ENCODE data around the gene ARHGEF3.
A peak's percentile ranks its signal among the peaks of the same experiment; 100 is the strongest.

The ARHGEF3 gene

GRCh38 chr3:56783644-56784447 lies 17.9 kb downstream of the ARHGEF3 start:
- Histone ChIP-seq H3K27me3 (replicated peaks) (no peaks in the 10 kb centered on the region), H3K27ac (peak overlapping the region; percentile 46), H3K4me3 (ENCODE audit: low read depth, low read length) (no peak overlapping the region), H3K36me3 (replicated peaks) (no peaks in the 10 kb centered on the region)
- peak; percentile 61 for DNase-seq
- no peak for TF ChIP-seq CTCF (IDR thresholded peaks at IDR 0.05; ENCODE audit: low read depth, low read length, missing control alignments)
- in situ Hi-C loops (cut with HindIII; ENCODE audit: low pct_ligation_motif_present, low sequenced_read_pairs) = no loop called here

- H3K27me3 ChIP-seq (replicated peaks) = no peaks in the 10 kb centered on the region
- H3K36me3 ChIP-seq (replicated peaks) = no peaks in the 10 kb centered on the region
- no peak overlapping the region for H3K4me3 ChIP-seq (ENCODE audit: low read depth, low read length)
- DNase-seq = no peak
- TF ChIP-seq CTCF (IDR thresholded peaks at IDR 0.05; ENCODE audit: low read depth, low read length, missing control alignments) = no peak
- in situ Hi-C loops (cut with HindIII; ENCODE audit: low pct_ligation_motif_present, low sequenced_read_pairs) = no loop called here
- H3K27ac ChIP-seq = no peak overlapping the region
These were observed 18.8 kb downstream of the ARHGEF3 start for GRCh38 chr3:56782906-56783305.

- TF ChIP-seq CTCF (IDR thresholded peaks at IDR 0.05; ENCODE audit: low read depth, low read length, missing control alignments) = no peak
- no peak overlapping the region for H3K27ac ChIP-seq
- DNase-seq = no peak
- no peaks in the 10 kb centered on the region for H3K36me3 ChIP-seq (replicated peaks)
- in situ Hi-C loops (cut with HindIII; ENCODE audit: low pct_ligation_motif_present, low sequenced_read_pairs) = no loop called here
- H3K27me3 ChIP-seq (replicated peaks) = no peaks in the 10 kb centered on the region
- no peak overlapping the region for H3K4me3 ChIP-seq (ENCODE audit: low read depth, low read length)
These were observed 19.5 kb downstream of the ARHGEF3 start for GRCh38 chr3:56782215-56782614.

- DNase-seq = no peak
- no peak overlapping the region for H3K4me3 ChIP-seq (ENCODE audit: low read depth, low read length)
- H3K27ac ChIP-seq = no peak overlapping the region
- in situ Hi-C loops (cut with HindIII; ENCODE audit: low pct_ligation_motif_present, low sequenced_read_pairs) = no loop called here
- TF ChIP-seq CTCF (IDR thresholded peaks at IDR 0.05; ENCODE audit: low read depth, low read length, missing control alignments) = no peak
- no peaks in the 10 kb centered on the region for H3K36me3 ChIP-seq (replicated peaks)
- H3K27me3 ChIP-seq (replicated peaks) = no peaks in the 10 kb centered on the region
These were observed 20.0 kb downstream of the ARHGEF3 start for GRCh38 chr3:56781762-56782161.

- H3K36me3 ChIP-seq (replicated peaks) = no peaks in the 10 kb centered on the region
- TF ChIP-seq CTCF (IDR thresholded peaks at IDR 0.05; ENCODE audit: low read depth, low read length, missing control alignments) = no peak
- no peak overlapping the region for H3K27ac ChIP-seq
- H3K4me3 ChIP-seq (ENCODE audit: low read depth, low read length) = no peak overlapping the region
- no peaks in the 10 kb centered on the region for H3K27me3 ChIP-seq (replicated peaks)
- in situ Hi-C loops (cut with HindIII; ENCODE audit: low pct_ligation_motif_present, low sequenced_read_pairs) = no loop called here
- no peak for DNase-seq
These were observed 20.8 kb downstream of the ARHGEF3 start for GRCh38 chr3:56780936-56781335.

- TF ChIP-seq CTCF (IDR thresholded peaks at IDR 0.05; ENCODE audit: low read depth, low read length, missing control alignments) = no peak
- Histone ChIP-seq H3K27ac (no peak overlapping the region), H3K36me3 (replicated peaks) (no peaks in the 10 kb centered on the region), H3K27me3 (replicated peaks) (no peaks in the 10 kb centered on the region), H3K4me3 (ENCODE audit: low read depth, low read length) (no peak overlapping the region)
- in situ Hi-C loops (cut with HindIII; ENCODE audit: low pct_ligation_motif_present, low sequenced_read_pairs) = no loop called here
- DNase-seq = no peak
These were observed 22.9 kb downstream of the ARHGEF3 start for GRCh38 chr3:56778893-56779292.

All from brain microvascular endothelial cell (primary cell).